Cortex of kidney (tissue), 1 donor: ENCODE data around the gene SHANK1.
"Not testable (repeated sequence)": the region's sequence is repeated elsewhere in the genome, so short reads cannot be mapped to it uniquely, and the experiment has no call there.

Experiments used
- DNase-seq: peaks from one replicate; lab custom pipeline; 2025; lab: John Stamatoyannopoulos, UW

The SHANK1 gene

GRCh38 chr19:50719566-50719965 is at the start of gene SHANK1:
Gene SHANK1, minus strand, starts transcription at chr19:50719802. Its CDS starts 2,883 bp downstream, at chr19:50716919.
- no peak for DNase-seq

GRCh38 chr19:50768277-50768676 is 48.7 kb upstream of the SHANK1 start:
- DNase-seq, result no peak

GRCh38 chr19:50767263-50767662 is 47.7 kb upstream of the SHANK1 start:
- not testable (repeated sequence) for DNase-seq

GRCh38 chr19:50766746-50767145 is 47.1 kb upstream of the SHANK1 start:
- DNase-seq, result not testable (repeated sequence)

GRCh38 chr19:50764409-50764808 is 44.8 kb upstream of the SHANK1 start:
- no peak for DNase-seq

- DNase-seq, result not testable (repeated sequence)
Measured at GRCh38 chr19:50763521-50763920, 43.9 kb upstream of the SHANK1 start.

- not testable (repeated sequence) for DNase-seq
Measured at GRCh38 chr19:50761501-50761900, 41.9 kb upstream of the SHANK1 start.

GRCh38 chr19:50759886-50760285 is 40.3 kb upstream of the SHANK1 start:
- no peak for DNase-seq

- DNase-seq, result not testable (repeated sequence)
Measured at GRCh38 chr19:50759076-50759475, 39.5 kb upstream of the SHANK1 start.

GRCh38 chr19:50757624-50758023 is 38.0 kb upstream of the SHANK1 start:
- not testable (repeated sequence) for DNase-seq

GRCh38 chr19:50756244-50756643 is 36.6 kb upstream of the SHANK1 start:
- not testable (repeated sequence) for DNase-seq

GRCh38 chr19:50753879-50754278 is 34.3 kb upstream of the SHANK1 start:
- no peak for DNase-seq

GRCh38 chr19:50750010-50750409 is 30.4 kb upstream of the SHANK1 start:
- DNase-seq, result no peak

GRCh38 chr19:50749490-50749889 is 29.9 kb upstream of the SHANK1 start:
- no peak for DNase-seq

GRCh38 chr19:50747141-50747540 is 27.5 kb upstream of the SHANK1 start:
- not testable (repeated sequence) for DNase-seq

GRCh38 chr19:50745221-50745620 is 25.6 kb upstream of the SHANK1 start:
- DNase-seq, result no peak

- DNase-seq, result no peak
Measured at GRCh38 chr19:50743537-50743936, 23.9 kb upstream of the SHANK1 start.

- no peak for DNase-seq
Measured at GRCh38 chr19:50741179-50741933, 21.8 kb upstream of the SHANK1 start.

- DNase-seq, result no peak
Measured at GRCh38 chr19:50739914-50740426, 20.4 kb upstream of the SHANK1 start.

- DNase-seq, result no peak
Measured at GRCh38 chr19:50739132-50739913, 19.7 kb upstream of the SHANK1 start.

- DNase-seq, result no peak
Measured at GRCh38 chr19:50736338-50736737, 16.7 kb upstream of the SHANK1 start.

GRCh38 chr19:50735869-50736268 is 16.3 kb upstream of the SHANK1 start:
- no peak for DNase-seq

GRCh38 chr19:50729894-50730293 is 10.3 kb upstream of the SHANK1 start:
- DNase-seq, result no peak
